Stimulated activated CD4-positive, alpha-beta T cell treated with anti-CD3 and anti-CD28 coated beads, Interleukin-4, amount 100 ng/mL, for 1 hour (primary cell): ENCODE results near the gene GAA.
"Not testable (repeated sequence)": the region's sequence is repeated elsewhere in the genome, so short reads cannot be mapped to it uniquely, and the experiment has no call there.

Source experiments
- DNase-seq: peaks from one replicate; pipeline ENCODE4 v3.0.0-alpha.2; 2020

GAA gene

GRCh38 chr17:80084773-80085172 is 16.6 kb upstream of the GAA start:
- DNase-seq: no peak

- DNase-seq: no peak
Observed at GRCh38 chr17:80086081-80086480, 15.3 kb upstream of the GAA start.

GRCh38 chr17:80086616-80087015 is 14.8 kb upstream of the GAA start:
- no peak for DNase-seq

- DNase-seq: no peak
Observed at GRCh38 chr17:80087346-80088265, 13.8 kb upstream of the GAA start.

GRCh38 chr17:80089762-80090161 is 11.6 kb upstream of the GAA start:
- no peak for DNase-seq

GRCh38 chr17:80090164-80090563 is 11.2 kb upstream of the GAA start:
- DNase-seq: not testable (repeated sequence)

GRCh38 chr17:80091376-80091775 is 10.0 kb upstream of the GAA start:
- DNase-seq: no peak

- no peak for DNase-seq
Observed at GRCh38 chr17:80092959-80093358, 8.4 kb upstream of the GAA start.

- no peak for DNase-seq
Observed at GRCh38 chr17:80095038-80095843, 6.1 kb upstream of the GAA start.

GRCh38 chr17:80095844-80096475 is 5.4 kb upstream of the GAA start:
- DNase-seq: no peak

- DNase-seq: no peak
Observed at GRCh38 chr17:80096561-80097021, 4.8 kb upstream of the GAA start.

GRCh38 chr17:80097127-80097621 is 4.2 kb upstream of the GAA start:
- no peak for DNase-seq

- DNase-seq: no peak
Observed at GRCh38 chr17:80097844-80098691, 3.3 kb upstream of the GAA start.

- DNase-seq: no peak
Observed at GRCh38 chr17:80099291-80100034, 1.9 kb upstream of the GAA start.

- no peak for DNase-seq
Observed at GRCh38 chr17:80100035-80100323, 1.4 kb upstream of the GAA start.

GRCh38 chr17:80101946-80102663 is 724 bp downstream of the GAA start:
- DNase-seq: no peak

- no peak for DNase-seq
Observed at GRCh38 chr17:80102664-80103448, 1.5 kb downstream of the GAA start.

GRCh38 chr17:80103449-80104085 is 2.2 kb downstream of the GAA start:
- no peak for DNase-seq

GRCh38 chr17:80104321-80104955 is 3.1 kb downstream of the GAA start:
- DNase-seq: no peak
